ENCODE results near the gene GNL2. TPM values are rescaled to one million over a fixed set of nuclear protein-coding genes. Genes with fewer than 3 reads are reported as not detected.
"Not testable (repeated sequence)": the region's sequence is repeated elsewhere in the genome, so short reads cannot be mapped to it uniquely, and the experiment has no call there.

GNL2 gene
- total and polyA plus RNA-seq, 2 donors (not counting 1 experiment from before 2014, with no cell fraction given) = 15.7 to 44.0 TPM

DNA sequence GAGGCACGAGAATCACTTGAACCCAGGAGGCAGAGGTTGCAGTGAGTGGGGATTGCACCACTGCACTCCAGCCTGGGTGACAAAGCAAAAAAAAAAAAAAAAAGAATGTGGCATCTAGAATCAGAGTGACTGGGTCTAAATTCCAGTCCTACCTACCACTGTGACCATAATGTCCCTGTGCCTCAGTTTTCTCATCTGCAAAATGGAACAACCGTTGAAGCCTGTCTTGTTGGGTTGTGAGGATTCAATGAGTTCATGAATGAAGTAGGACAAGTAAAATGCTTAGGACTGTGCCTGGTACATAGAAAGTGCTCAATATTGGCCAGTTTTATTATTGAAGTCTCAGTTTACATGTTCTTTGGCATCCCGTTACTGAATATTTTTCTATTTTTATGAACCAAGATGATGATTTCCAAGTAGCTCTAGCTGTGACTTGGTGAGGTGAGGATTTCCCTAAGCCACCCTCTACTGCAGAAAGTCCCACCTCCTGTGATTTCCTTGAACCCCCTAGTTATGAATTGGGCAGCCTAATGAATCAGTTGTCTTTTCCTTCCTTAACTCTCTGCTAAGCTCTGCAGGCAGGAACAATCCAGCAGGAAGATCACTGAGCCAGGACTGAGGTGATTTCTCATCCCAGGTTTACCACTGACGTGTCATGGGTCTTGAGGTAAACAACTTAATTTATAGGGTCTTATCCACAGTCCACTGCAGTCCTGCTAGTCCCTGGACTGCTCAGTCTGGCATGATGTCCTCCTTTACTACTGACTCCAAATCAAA is 62.2 kb downstream of the GNL2 start:
- no peak overlapping the region for H3K27ac Mint-ChIP-seq

GRCh38 chr1:37532418-37533156 is 63.1 kb downstream of the GNL2 start:
- H3K9me3 Mint-ChIP-seq (ENCODE audit: insufficient read depth); H3K9me3 ChIP-seq (ENCODE audit: control extremely low read depth in 1 of 3, control insufficient read depth in 2 of 3, insufficient read depth in 1 of 3, low read length in 2 of 3); H3K27ac Mint-ChIP-seq; POLR2A ChIA-PET; H3K27ac ChIP-seq (ENCODE audit: low read length in 2 of 2); H3K4me3 ChIP-seq (ENCODE audit: control extremely low read depth in 1 of 5, extremely low read depth in 1 of 5, insufficient read depth in 1 of 5, low read depth in 2 of 5, low read length in 4 of 5); H3K27me3 Mint-ChIP-seq; H3K4me1 ChIP-seq (ENCODE audit: control insufficient read depth in 2 of 2, insufficient read depth in 2 of 2, low read length in 2 of 2); ATAC-seq (ENCODE audit: low read depth); H3K27me3 ChIP-seq (replicated peaks in 1 of 4; ENCODE audit: control extremely low read depth in 1 of 4, control insufficient read depth in 3 of 4, insufficient read depth in 4 of 4, low read length in 3 of 4); H3K4me3 Mint-ChIP-seq; intact Hi-C loops (cut with micrococcal nuclease); H3K4me1 Mint-ChIP-seq; H3K4me2 ChIP-seq (replicated peaks; ENCODE audit: low read depth, low read length, poor library complexity, severe bottlenecking); H3K9ac ChIP-seq (ENCODE audit: low read length); H4K20me1 ChIP-seq (ENCODE audit: control insufficient read depth, insufficient read depth, low read length, poor library complexity, severe bottlenecking); H2AFZ ChIP-seq (ENCODE audit: insufficient read depth, low read depth, low read length, poor library complexity, severe bottlenecking); DNase-seq: not testable (repeated sequence)
- Histone ChIP-seq H3K36me3 (replicated peaks in 1 of 2; ENCODE audit: control extremely low read depth in 1 of 2, control insufficient read depth in 1 of 2, extremely low read depth in 1 of 2, insufficient read depth in 2 of 2, low read length in 1 of 2) (peaks cover 3 to 21% of the 10 kb centered on the region in 2 experiments), H3K79me2 (ENCODE audit: control insufficient read depth, insufficient read depth, low read length) (peaks cover 12% of the 10 kb centered on the region)
- CTCF ChIA-PET = interaction anchor here (0.7 kb wide), 1 partner anchor 22 kb away, joined by 3 read pairs; no protein-coding TSS in a partner anchor
- 96% methylated on average over 4 of the region's 4 CpGs for WGBS (ENCODE audit: insufficient coverage)

More for the DNA sequence above, 62.2 kb downstream of the GNL2 start:
- Histone ChIP-seq H3K79me2 (ENCODE audit: control insufficient read depth, insufficient read depth, low read length) (peaks cover 12% of the 10 kb centered on the region), H3K27ac (ENCODE audit: low read length in 2 of 2) (no peak overlapping the region), H3K9ac (ENCODE audit: low read length) (no peak overlapping the region), H4K20me1 (ENCODE audit: control insufficient read depth, insufficient read depth, low read length, poor library complexity, severe bottlenecking) (no peaks in the 10 kb centered on the region), H3K4me1 (ENCODE audit: control insufficient read depth in 2 of 2, insufficient read depth in 2 of 2, low read length in 2 of 2) (no peaks in the 10 kb centered on the region), H3K4me2 (replicated peaks; ENCODE audit: low read depth, low read length, poor library complexity, severe bottlenecking) (no peak overlapping the region), H3K27me3 (replicated peaks in 1 of 4; ENCODE audit: control extremely low read depth in 1 of 4, control insufficient read depth in 3 of 4, insufficient read depth in 4 of 4, low read length in 3 of 4) (no peaks in the 10 kb centered on the region), H3K9me3 (ENCODE audit: control extremely low read depth in 1 of 3, control insufficient read depth in 2 of 3, insufficient read depth in 1 of 3, low read length in 2 of 3) (no peaks in the 10 kb centered on the region), H3K36me3 (replicated peaks in 1 of 2; ENCODE audit: control extremely low read depth in 1 of 2, control insufficient read depth in 1 of 2, extremely low read depth in 1 of 2, insufficient read depth in 2 of 2, low read length in 1 of 2) (peaks cover 5 to 27% of the 10 kb centered on the region in 2 experiments), H2AFZ (ENCODE audit: insufficient read depth, low read depth, low read length, poor library complexity, severe bottlenecking) (no peak overlapping the region), H3K4me3 (ENCODE audit: control extremely low read depth in 1 of 5, extremely low read depth in 1 of 5, insufficient read depth in 1 of 5, low read depth in 2 of 5, low read length in 4 of 5) (no peak overlapping the region)
- CTCF ChIA-PET = interaction anchor here (0.7 kb wide), 1 partner anchor 23 kb away, joined by 3 read pairs; no protein-coding TSS in a partner anchor
- Mint-ChIP-seq H3K4me1 (no peaks in the 10 kb centered on the region), H3K9me3 (ENCODE audit: insufficient read depth) (no peaks in the 10 kb centered on the region), H3K4me3 (no peak overlapping the region), H3K27me3 (no peaks in the 10 kb centered on the region)
- TF ChIP-seq EZH2 (IDR thresholded peaks at IDR 0.05; ENCODE audit: borderline replicate concordance, insufficient read depth, low read depth, low read length, poor library complexity, severe bottlenecking) (no peak), CTCF (IDR thresholded peaks at IDR 0.05) (no peak)
- POLR2A ChIA-PET = no interaction called here
- 100% methylated on average over 1 of the region's 4 CpGs for WGBS (ENCODE audit: insufficient coverage)
- intact Hi-C loops (cut with micrococcal nuclease) = no loop called here
- ATAC-seq (ENCODE audit: low read depth) (no peak), DNase-seq (no peak)

GRCh38 chr1:37529888-37530287 is 65.8 kb downstream of the GNL2 start:
- DNase-seq; H3K4me1 Mint-ChIP-seq; H3K79me2 ChIP-seq (ENCODE audit: control insufficient read depth, insufficient read depth, low read length); H3K27me3 Mint-ChIP-seq; ATAC-seq (ENCODE audit: low read depth); H3K4me3 ChIP-seq (ENCODE audit: control extremely low read depth in 1 of 5, extremely low read depth in 1 of 5, insufficient read depth in 1 of 5, low read depth in 2 of 5, low read length in 4 of 5); H3K4me1 ChIP-seq (ENCODE audit: control insufficient read depth in 2 of 2, insufficient read depth in 2 of 2, low read length in 2 of 2); H3K4me2 ChIP-seq (replicated peaks; ENCODE audit: low read depth, low read length, poor library complexity, severe bottlenecking); H3K27ac ChIP-seq (ENCODE audit: low read length in 2 of 2); H3K4me3 Mint-ChIP-seq; H3K36me3 ChIP-seq (replicated peaks in 1 of 2; ENCODE audit: control extremely low read depth in 1 of 2, control insufficient read depth in 1 of 2, extremely low read depth in 1 of 2, insufficient read depth in 2 of 2, low read length in 1 of 2); H4K20me1 ChIP-seq (ENCODE audit: control insufficient read depth, insufficient read depth, low read length, poor library complexity, severe bottlenecking); H3K27me3 ChIP-seq (replicated peaks in 1 of 4; ENCODE audit: control extremely low read depth in 1 of 4, control insufficient read depth in 3 of 4, insufficient read depth in 4 of 4, low read length in 3 of 4); H3K9ac ChIP-seq (ENCODE audit: low read length); POLR2A ChIA-PET; H3K9me3 ChIP-seq (ENCODE audit: control extremely low read depth in 1 of 3, control insufficient read depth in 2 of 3, insufficient read depth in 1 of 3, low read length in 2 of 3); H3K27ac Mint-ChIP-seq; CTCF ChIA-PET; H3K9me3 Mint-ChIP-seq (ENCODE audit: insufficient read depth); H2AFZ ChIP-seq (ENCODE audit: insufficient read depth, low read depth, low read length, poor library complexity, severe bottlenecking); intact Hi-C loops (cut with micrococcal nuclease): not testable (repeated sequence)
- WGBS (ENCODE audit: insufficient coverage) = no CpG with 5 or more reads among the region's 1 CpG
